Measurements from ENCODE around the gene AFDN. TPM values are rescaled to one million over a fixed set of nuclear protein-coding genes. Genes with fewer than 3 reads are reported as not detected.

Gene AFDN
- total RNA-seq, 4 donors from 2014 or later = 196 to 311 (median 224) TPM

DNA sequence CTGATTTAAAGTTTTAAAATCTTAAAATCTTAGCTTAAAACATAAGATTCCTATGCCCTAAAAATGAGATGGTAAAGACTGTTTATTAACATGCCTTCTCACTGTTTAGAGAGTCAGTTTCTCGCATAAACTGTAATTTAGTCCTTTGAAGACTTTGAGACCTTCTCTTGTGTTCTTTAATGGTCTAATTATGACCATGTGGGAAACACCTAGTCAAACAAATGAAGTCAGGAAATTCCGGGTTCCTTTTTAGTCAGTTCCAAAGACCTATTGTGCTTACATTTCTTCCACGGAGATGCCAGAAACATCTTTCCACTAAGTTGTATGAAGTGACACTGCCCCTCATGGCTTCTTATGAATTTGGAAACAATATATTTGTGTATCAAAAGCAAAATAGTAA is 106.6 kb downstream of the AFDN start:
- DNase-seq = no peak
- Histone ChIP-seq H3K27ac (no peak overlapping the region), H3K9me3 (no peaks in the 10 kb centered on the region), H3K4me1 (peaks cover 4 to 7% of the 10 kb centered on the region in 2 donors), H3K4me3 (replicated peaks in 1 of 3) (no peak overlapping the region), H3K27me3 (no peaks in the 10 kb centered on the region), H3K36me3 (peaks cover 2 to 5% of the 10 kb centered on the region in 2 donors)
- TF ChIP-seq, protein P1, sequence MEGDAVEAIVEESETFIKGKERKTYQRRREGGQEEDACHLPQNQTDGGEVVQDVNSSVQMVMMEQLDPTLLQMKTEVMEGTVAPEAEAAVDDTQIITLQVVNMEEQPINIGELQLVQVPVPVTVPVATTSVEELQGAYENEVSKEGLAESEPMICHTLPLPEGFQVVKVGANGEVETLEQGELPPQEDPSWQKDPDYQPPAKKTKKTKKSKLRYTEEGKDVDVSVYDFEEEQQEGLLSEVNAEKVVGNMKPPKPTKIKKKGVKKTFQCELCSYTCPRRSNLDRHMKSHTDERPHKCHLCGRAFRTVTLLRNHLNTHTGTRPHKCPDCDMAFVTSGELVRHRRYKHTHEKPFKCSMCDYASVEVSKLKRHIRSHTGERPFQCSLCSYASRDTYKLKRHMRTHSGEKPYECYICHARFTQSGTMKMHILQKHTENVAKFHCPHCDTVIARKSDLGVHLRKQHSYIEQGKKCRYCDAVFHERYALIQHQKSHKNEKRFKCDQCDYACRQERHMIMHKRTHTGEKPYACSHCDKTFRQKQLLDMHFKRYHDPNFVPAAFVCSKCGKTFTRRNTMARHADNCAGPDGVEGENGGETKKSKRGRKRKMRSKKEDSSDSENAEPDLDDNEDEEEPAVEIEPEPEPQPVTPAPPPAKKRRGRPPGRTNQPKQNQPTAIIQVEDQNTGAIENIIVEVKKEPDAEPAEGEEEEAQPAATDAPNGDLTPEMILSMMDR (IDR thresholded peaks at IDR 0.05) = no peak
- TF ChIP-seq POLR2A (IDR thresholded peaks at IDR 0.05) = no peak
- intact Hi-C loops (cut with DNase I) = no loop called here
- 76 to 85% methylated on average over 3 of the region's 3 CpGs for WGBS, 2 donors

DNA sequence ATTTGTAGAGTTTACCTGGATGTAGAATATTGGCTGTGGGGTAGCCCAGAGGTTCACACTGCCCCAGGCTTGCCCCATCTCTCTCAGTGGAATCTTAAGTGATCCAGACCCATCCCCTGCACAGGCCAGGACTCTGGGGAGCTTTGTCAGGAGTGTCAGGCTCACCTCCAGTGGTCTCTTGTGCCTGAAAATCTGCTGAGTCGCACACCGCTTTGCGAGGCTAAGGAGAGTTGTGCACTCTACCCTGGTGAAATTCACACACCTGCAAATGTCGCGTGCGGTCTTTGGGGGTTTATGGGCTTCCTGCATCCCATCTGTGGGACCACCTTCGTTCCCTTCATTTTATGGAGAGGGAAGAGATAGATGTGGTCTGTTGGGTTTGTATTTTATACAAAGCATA is 107.1 kb downstream of the AFDN start:
- intact Hi-C loops (cut with DNase I) = no loop called here
- Histone ChIP-seq H3K27ac (no peak overlapping the region), H3K4me1 (peaks cover 4 to 7% of the 10 kb centered on the region in 2 donors), H3K27me3 (no peaks in the 10 kb centered on the region), H3K9me3 (no peaks in the 10 kb centered on the region), H3K4me3 (replicated peaks in 1 of 3) (no peak overlapping the region), H3K36me3 (no peaks in the 10 kb centered on the region)
- DNase-seq = no peak
- TF ChIP-seq, protein P1 (IDR thresholded peaks at IDR 0.05) = no peak
- no peak for TF ChIP-seq POLR2A (IDR thresholded peaks at IDR 0.05)
- 92 to 97% methylated on average over 7 of the region's 7 CpGs for WGBS, 2 donors

GRCh38 chr6:167934426-167934864 is 107.7 kb downstream of the AFDN start:
- TF ChIP-seq, protein P1 (IDR thresholded peaks at IDR 0.05) = no peak
- no peak for TF ChIP-seq POLR2A (IDR thresholded peaks at IDR 0.05)
- intact Hi-C loops (cut with DNase I) = no loop called here
- Histone ChIP-seq H3K36me3 (no peaks in the 10 kb centered on the region), H3K4me1 (peaks cover 4 to 7% of the 10 kb centered on the region in 2 donors), H3K9me3 (no peaks in the 10 kb centered on the region), H3K4me3 (replicated peaks in 1 of 3) (no peak overlapping the region), H3K27me3 (no peaks in the 10 kb centered on the region), H3K27ac (no peak overlapping the region)
- WGBS, 2 donors = 76 to 84% methylated on average over 7 of the region's 7 CpGs
- peak; percentile 17 to 21 for DNase-seq

DNA sequence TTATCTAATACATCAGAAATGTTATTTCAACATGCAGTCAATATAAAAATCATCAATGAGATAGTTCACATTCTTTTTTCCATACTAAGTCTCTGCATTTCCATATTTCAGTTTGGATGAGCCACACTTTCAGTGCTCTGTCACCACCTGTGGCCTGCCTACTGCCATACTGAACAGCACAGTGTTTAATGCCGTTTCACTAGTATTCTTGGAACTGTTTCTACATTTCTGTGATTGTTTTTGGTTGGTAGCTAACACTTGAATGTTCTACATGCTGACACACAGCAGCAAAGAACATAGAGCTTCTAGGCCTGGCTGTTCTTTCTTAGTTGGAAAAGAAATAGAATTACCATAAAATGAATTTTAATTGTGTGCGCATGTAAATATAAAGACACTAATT is 109.3 kb downstream of the AFDN start:
- TF ChIP-seq, protein P1 (IDR thresholded peaks at IDR 0.05) = no peak
- no peak for TF ChIP-seq POLR2A (IDR thresholded peaks at IDR 0.05)
- Histone ChIP-seq H3K9me3 (no peaks in the 10 kb centered on the region), H3K27me3 (no peaks in the 10 kb centered on the region), H3K4me3 (replicated peaks in 1 of 3) (no peak overlapping the region), H3K27ac (no peak overlapping the region), H3K36me3 (no peaks in the 10 kb centered on the region), H3K4me1 (peaks cover 0 to 3% of the 10 kb centered on the region in 2 donors)
- WGBS, 2 donors = 86 to 90% methylated on average over 2 of the region's 2 CpGs
- intact Hi-C loops (cut with DNase I) = no loop called here
- no peak for DNase-seq

DNA sequence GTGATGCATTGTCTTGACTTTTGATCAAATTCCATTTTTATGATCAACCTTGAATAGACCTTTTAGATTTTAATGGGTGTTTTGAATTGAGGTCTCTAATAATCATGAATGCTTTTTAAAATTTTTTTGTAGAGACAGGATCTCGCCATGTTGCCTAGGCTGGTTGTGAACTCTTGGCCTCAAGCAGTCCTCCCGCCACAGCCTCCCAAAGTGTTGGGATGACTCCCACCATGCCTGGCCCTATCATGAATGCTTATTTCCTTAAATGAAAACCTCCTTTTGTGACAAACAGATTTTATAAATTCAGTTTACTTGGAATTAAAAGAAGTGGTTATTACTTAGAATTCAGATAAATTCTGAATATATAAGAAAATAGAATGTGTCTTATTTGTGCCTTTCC is 110.6 kb downstream of the AFDN start:
- Histone ChIP-seq H3K36me3 (no peaks in the 10 kb centered on the region), H3K27me3 (no peaks in the 10 kb centered on the region), H3K27ac (no peak overlapping the region), H3K9me3 (no peaks in the 10 kb centered on the region), H3K4me1 (peaks cover 0 to 3% of the 10 kb centered on the region in 2 donors), H3K4me3 (replicated peaks in 1 of 3) (no peak overlapping the region)
- no peak for DNase-seq
- intact Hi-C loops (cut with DNase I) = no loop called here
- TF ChIP-seq, protein P1 (IDR thresholded peaks at IDR 0.05) = no peak
- 95 to 99% methylated on average over 2 of the region's 2 CpGs for WGBS, 2 donors

All from thyroid gland (tissue), 4 donors.